ENCODE results near the gene ZBP1.
A peak's percentile ranks its signal among the peaks of the same experiment; 100 is the strongest.

The ZBP1 gene

DNA sequence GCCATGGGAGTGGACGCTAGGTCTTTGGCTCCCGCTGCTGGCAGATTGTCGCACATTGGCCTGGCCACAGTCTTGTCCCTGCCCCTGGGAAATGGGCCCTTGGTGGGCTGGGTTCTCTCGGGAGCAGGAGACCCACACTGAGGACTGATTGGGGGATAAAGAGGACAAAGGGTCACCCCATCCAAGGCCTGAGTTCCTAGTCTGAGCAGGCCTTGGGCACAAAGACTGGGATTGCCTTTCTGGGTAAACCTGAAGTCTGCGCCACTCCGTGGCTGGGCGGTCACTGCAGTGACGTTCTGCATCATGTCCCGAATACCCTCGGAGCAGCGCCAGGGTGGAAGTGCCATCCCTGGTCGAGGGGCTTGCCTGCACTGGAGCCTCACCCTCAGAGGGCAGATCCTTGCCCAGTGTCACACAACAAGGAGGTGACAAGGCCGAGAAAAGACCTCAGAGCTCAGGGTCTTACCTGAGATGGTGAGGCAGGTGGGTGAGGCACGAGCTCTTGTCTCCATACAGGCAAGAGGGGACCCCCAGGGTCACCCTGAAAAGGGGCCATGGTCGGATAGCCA, 36.1 kb upstream of the ZBP1 start:
- H3K27ac Mint-ChIP-seq, result no peak overlapping the region
- TF ChIP-seq, protein P1, sequence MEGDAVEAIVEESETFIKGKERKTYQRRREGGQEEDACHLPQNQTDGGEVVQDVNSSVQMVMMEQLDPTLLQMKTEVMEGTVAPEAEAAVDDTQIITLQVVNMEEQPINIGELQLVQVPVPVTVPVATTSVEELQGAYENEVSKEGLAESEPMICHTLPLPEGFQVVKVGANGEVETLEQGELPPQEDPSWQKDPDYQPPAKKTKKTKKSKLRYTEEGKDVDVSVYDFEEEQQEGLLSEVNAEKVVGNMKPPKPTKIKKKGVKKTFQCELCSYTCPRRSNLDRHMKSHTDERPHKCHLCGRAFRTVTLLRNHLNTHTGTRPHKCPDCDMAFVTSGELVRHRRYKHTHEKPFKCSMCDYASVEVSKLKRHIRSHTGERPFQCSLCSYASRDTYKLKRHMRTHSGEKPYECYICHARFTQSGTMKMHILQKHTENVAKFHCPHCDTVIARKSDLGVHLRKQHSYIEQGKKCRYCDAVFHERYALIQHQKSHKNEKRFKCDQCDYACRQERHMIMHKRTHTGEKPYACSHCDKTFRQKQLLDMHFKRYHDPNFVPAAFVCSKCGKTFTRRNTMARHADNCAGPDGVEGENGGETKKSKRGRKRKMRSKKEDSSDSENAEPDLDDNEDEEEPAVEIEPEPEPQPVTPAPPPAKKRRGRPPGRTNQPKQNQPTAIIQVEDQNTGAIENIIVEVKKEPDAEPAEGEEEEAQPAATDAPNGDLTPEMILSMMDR (IDR thresholded peaks at IDR 0.05), result no peak
- no peak overlapping the region for H3K4me3 Mint-ChIP-seq

DNA sequence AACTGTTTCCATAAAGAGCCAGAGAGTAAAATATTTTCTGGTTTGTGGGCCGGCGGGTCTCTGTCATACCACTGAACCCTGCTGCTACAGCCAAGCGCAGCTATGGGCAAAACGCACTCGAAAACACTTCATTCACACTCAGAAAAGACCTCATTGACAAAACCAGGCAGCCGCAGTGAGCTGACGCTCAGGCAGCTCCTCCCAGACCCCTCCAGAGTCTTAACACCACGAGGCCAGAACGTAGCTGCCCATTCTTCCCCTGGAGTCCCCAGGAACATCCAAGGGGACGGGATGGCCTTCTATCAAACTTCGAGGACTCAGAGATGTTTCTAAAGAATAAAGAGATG, 35.6 kb upstream of the ZBP1 start:
- Mint-ChIP-seq H3K9me3 (no peaks in the 10 kb centered on the region), H3K27ac (no peak overlapping the region), H3K4me1 (peaks cover 43% of the 10 kb centered on the region), H3K27me3 (ENCODE audit: low read depth, poor library complexity) (no peaks in the 10 kb centered on the region), H3K4me3 (no peak overlapping the region), H3K36me3 (ENCODE audit: low read depth) (peaks cover 3% of the 10 kb centered on the region)
- TF ChIP-seq, protein P1 (IDR thresholded peaks at IDR 0.05), result no peak
- DNase-seq, result no peak

More for the DNA sequence above, 36.1 kb upstream of the ZBP1 start:
- H3K4me1 Mint-ChIP-seq, result peaks cover 41% of the 10 kb centered on the region
- H3K9me3 Mint-ChIP-seq, result no peaks in the 10 kb centered on the region
- peaks cover 3% of the 10 kb centered on the region for H3K36me3 Mint-ChIP-seq (ENCODE audit: low read depth)
- H3K27me3 Mint-ChIP-seq (ENCODE audit: low read depth, poor library complexity), result no peaks in the 10 kb centered on the region
- no peak for DNase-seq

DNA sequence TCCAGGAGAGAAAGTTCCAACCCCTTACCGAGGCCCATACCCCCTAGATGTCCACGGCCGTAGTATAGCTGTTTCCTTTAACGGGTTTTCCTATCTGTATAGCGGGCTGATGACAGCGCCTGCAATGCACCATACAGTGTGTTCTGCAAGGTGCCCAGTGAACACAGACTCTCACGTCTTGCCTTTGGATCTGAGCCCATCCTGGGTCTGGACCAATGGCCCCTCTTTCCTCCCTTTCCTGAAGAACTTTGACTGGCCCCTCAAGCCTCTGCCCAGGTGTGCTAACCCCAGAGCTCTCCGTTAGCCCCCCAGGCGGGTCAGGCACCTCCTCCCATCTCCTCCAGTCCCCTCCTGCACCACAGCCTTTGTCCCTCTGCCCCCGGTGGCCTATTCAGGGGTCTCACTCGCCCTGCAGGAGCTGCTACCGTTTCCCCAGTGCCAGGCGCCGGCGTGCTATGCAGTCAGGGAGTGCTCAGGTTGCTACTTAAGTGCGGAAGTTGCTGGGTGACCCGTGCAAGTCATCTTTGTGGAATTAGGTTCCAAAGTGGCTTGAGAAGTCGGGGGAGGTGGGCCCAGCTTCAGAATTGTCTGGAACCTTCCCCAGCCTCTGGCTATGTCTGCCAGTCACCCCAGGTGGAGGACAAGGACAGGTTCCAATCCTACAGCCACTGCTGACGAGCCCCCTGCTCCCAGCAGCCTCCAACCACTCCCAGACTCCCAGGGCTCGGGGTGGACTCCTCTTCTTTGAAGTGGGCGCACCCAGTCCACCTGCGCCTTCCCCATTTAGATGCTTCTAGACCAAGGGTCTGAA, 35.0 kb upstream of the ZBP1 start:
- Mint-ChIP-seq H3K27ac (no peak overlapping the region), H3K4me1 (peaks cover 43% of the 10 kb centered on the region), H3K4me3 (no peak overlapping the region), H3K27me3 (ENCODE audit: low read depth, poor library complexity) (no peaks in the 10 kb centered on the region), H3K36me3 (ENCODE audit: low read depth) (peaks cover 7% of the 10 kb centered on the region), H3K9me3 (no peaks in the 10 kb centered on the region)
- TF ChIP-seq, protein P1 (IDR thresholded peaks at IDR 0.05), result no peak
- DNase-seq, result no peak

DNA sequence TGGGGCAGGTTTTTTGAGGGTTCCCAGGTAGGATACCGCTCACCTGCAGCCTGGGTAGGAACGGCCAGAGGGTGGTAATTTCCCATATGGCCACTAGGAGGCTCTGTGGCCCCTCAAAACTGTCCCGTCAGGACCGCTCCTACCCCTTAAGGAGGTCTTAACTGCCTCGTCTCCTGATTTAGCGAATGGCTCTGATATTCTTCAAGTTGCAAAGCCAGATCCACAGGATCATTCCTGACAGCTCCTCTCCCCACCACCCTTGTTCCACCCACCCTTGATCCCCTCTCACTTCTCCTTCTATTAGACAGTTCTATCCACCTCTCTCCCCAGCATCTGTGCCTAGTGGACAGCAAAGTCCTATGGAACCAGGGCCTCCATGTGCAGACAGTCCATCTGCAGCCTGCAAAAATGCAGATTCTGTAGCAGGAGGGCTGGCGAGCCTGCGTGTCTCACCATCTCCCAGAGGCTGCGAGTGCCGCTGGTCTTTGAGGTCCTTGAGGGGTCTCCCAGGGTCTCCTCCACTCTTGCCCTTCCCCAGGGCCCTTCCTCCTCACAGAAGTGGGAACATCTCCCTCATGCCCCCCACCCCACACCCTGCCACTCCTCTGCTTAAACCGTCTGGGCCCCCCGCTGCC, 34.3 kb upstream of the ZBP1 start:
- H3K9me3 Mint-ChIP-seq, result no peaks in the 10 kb centered on the region
- H3K27me3 Mint-ChIP-seq (ENCODE audit: low read depth, poor library complexity), result peaks cover 2% of the 10 kb centered on the region
- H3K27ac Mint-ChIP-seq, result no peak overlapping the region
- peaks cover 45% of the 10 kb centered on the region for H3K4me1 Mint-ChIP-seq
- peak; percentile 66 for DNase-seq
- H3K36me3 Mint-ChIP-seq (ENCODE audit: low read depth), result peaks cover 11% of the 10 kb centered on the region
- TF ChIP-seq, protein P1 (IDR thresholded peaks at IDR 0.05), result peak; percentile 92
- H3K4me3 Mint-ChIP-seq, result no peak overlapping the region

DNA sequence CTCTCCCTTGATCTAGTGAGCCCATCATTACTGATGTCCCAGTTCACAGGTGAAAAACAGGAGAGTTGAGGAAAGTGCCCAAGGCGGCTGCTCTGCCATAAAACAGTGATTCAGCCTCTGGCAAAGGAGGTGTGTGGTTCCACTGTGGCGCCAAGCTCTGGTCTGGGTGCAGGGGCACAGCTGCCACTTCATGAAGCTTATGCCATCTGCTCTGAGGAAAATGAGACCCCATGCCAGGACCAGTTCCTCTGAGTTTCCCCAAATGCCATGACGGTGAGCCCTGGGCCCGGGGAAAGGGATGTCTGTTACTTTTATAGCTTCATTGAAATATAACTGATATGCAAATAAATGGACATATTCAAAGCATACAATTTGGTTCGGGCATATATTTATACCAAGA, 33.7 kb upstream of the ZBP1 start:
- Mint-ChIP-seq H3K27me3 (ENCODE audit: low read depth, poor library complexity) (peaks cover 5% of the 10 kb centered on the region), H3K27ac (no peak overlapping the region), H3K4me3 (no peak overlapping the region), H3K9me3 (no peaks in the 10 kb centered on the region), H3K36me3 (ENCODE audit: low read depth) (peaks cover 8% of the 10 kb centered on the region), H3K4me1 (peaks cover 44% of the 10 kb centered on the region)
- TF ChIP-seq, protein P1 (IDR thresholded peaks at IDR 0.05), result no peak
- no peak for DNase-seq

All from nephron progenitor cell (in vitro differentiated cells).